AG04449 (cell line): ENCODE data around the gene SIPA1L3.
"Not testable (repeated sequence)": the region's sequence is repeated elsewhere in the genome, so short reads cannot be mapped to it uniquely, and the experiment has no call there.

ENCODE experiments used
- CTCF ChIA-PET: fragments of 350-600 bp; formaldehyde crosslinking; extraction: SDS; loops from one replicate; lab custom pipeline; 2021; ENCODE audit warnings: antibody characterized with exemption; lab: Yijun Ruan, JAX
- POLR2A ChIA-PET: fragments of 400-600, 350-600 bp; formaldehyde crosslinking; extraction: SDS; loops from one replicate; lab custom pipeline; 2020; ENCODE audit warnings: antibody characterized with exemption, inconsistent platforms; lab: Yijun Ruan, JAX
- DNase-seq: peaks from one replicate; pipeline ENCODE4 v3.0.0-alpha.2; 2010; ENCODE audit warnings: low read depth, low spot score
- H3K4me3 ChIP-seq: 2 replicates; pipeline ENCODE4 v1.5.1; 2011; ENCODE audit warnings: low read depth, mild to moderate bottlenecking, control low read depth, low read length
- CTCF ChIP-seq: IDR thresholded peaks from one replicate; pipeline ENCODE4 v1.5.1; 2011; ENCODE audit warnings: mild to moderate bottlenecking, moderate library complexity, low read length, control low read depth, inconsistent platforms; ENCODE audit not compliant: insufficient read depth; ENCODE audit errors: missing control alignments

SIPA1L3 gene

GRCh38 chr19:38023671-38024541 lies 116.9 kb downstream of the SIPA1L3 start:
- ChIA-PET POLR2A (no interaction called here), CTCF (interaction anchor here (1.1 to 2.9 kb wide), 4 partner anchors 9 to 125 kb away, joined by 4 to 14 read pairs (median 6); no protein-coding TSS in a partner anchor)
- no peak overlapping the region for H3K4me3 ChIP-seq
- TF ChIP-seq CTCF: no peak
- no peak for DNase-seq

GRCh38 chr19:38024992-38025908 lies 118.2 kb downstream of the SIPA1L3 start:
- TF ChIP-seq CTCF: no peak
- no peak overlapping the region for H3K4me3 ChIP-seq
- no peak for DNase-seq
- CTCF ChIA-PET: interaction anchor here (1.5 to 2.9 kb wide), 2 partner anchors 10 to 123 kb away, joined by 4 to 14 read pairs; no protein-coding TSS in a partner anchor
- POLR2A ChIA-PET: no interaction called here

GRCh38 chr19:38025909-38026307 lies 118.9 kb downstream of the SIPA1L3 start:
- no peak for TF ChIP-seq CTCF
- H3K4me3 ChIP-seq: no peak overlapping the region
- ChIA-PET POLR2A (no interaction called here), CTCF (interaction anchor here (1.5 kb wide), 1 partner anchor 10 kb away, joined by 4 read pairs; no protein-coding TSS in a partner anchor)
- no peak for DNase-seq

- POLR2A ChIA-PET: no interaction called here
- no peak for TF ChIP-seq CTCF
- CTCF ChIA-PET: no interaction called here
- H3K4me3 ChIP-seq: no peak overlapping the region
- DNase-seq: no peak
Measured at GRCh38 chr19:38028913-38029510, 122.0 kb downstream of the SIPA1L3 start.

GRCh38 chr19:38030001-38030400 lies 123.0 kb downstream of the SIPA1L3 start:
- CTCF ChIA-PET: interaction anchor here (1.2 kb wide), 1 partner anchor 16 kb away, joined by 3 read pairs; no protein-coding TSS in a partner anchor
- POLR2A ChIA-PET, DNase-seq, H3K4me3 ChIP-seq: not testable (repeated sequence)

GRCh38 chr19:38030686-38031422 lies 123.8 kb downstream of the SIPA1L3 start:
- no peak overlapping the region for H3K4me3 ChIP-seq
- no peak for DNase-seq
- ChIA-PET POLR2A (no interaction called here), CTCF (interaction anchor here (1.1 to 2.0 kb wide), 5 partner anchors 9 to 128 kb away, joined by 3 to 9 read pairs (median 4); no protein-coding TSS in a partner anchor)
- no peak for TF ChIP-seq CTCF
